ENCODE data around the gene YPEL2. TPM values are rescaled to one million over a fixed set of nuclear protein-coding genes. Genes with fewer than 3 reads are reported as not detected.

YPEL2 gene
- total and polyA plus RNA-seq, 2 experiments from 2014 or later, result 20.2 to 26.0 TPM

- no peak for DNase-seq (ENCODE audit: low spot score)
- no peak overlapping the region for H3K4me3 ChIP-seq
- peak overlapping the region; percentile 89 for H3K27ac ChIP-seq
- H3K9me3 ChIP-seq (ENCODE audit: low read depth), result no peaks in the 10 kb centered on the region
- TF ChIP-seq CTCF (IDR thresholded peaks at IDR 0.05; ENCODE audit: poor library complexity) (no peak), EZH2phosphoT487 (IDR thresholded peaks at IDR 0.05; ENCODE audit: low read depth, severe bottlenecking, unreplicated experiment) (no peak), EZH2 (IDR thresholded peaks at IDR 0.05; ENCODE audit: borderline replicate concordance) (no peak)
- WGBS (ENCODE audit: low lambda C conversion rate, missing lambda C conversion rate), result 100% methylated on average over 4 of the region's 4 CpGs
- H4K20me1 ChIP-seq (ENCODE audit: insufficient read depth, poor library complexity, severe bottlenecking), result no peaks in the 10 kb centered on the region
- peaks cover 38% of the 10 kb centered on the region for H3K4me1 ChIP-seq (ENCODE audit: insufficient read depth)
- no peaks in the 10 kb centered on the region for H3K36me3 ChIP-seq (replicated peaks; ENCODE audit: insufficient read depth, low read depth)
- no peaks in the 10 kb centered on the region for H3K27me3 ChIP-seq
- H3K9me2 ChIP-seq (replicated peaks; ENCODE audit: insufficient read depth), result no peaks in the 10 kb centered on the region
- H3K4me2 ChIP-seq, result no peak overlapping the region
- H3K79me2 ChIP-seq, result peaks cover 80% of the 10 kb centered on the region
- no peak overlapping the region for H2AFZ ChIP-seq
These were observed 43.2 kb downstream of the YPEL2 start for GRCh38 chr17:59374612-59375011.

GRCh38 chr17:59375857-59376256 is 44.4 kb downstream of the YPEL2 start:
- Histone ChIP-seq H3K27me3 (no peaks in the 10 kb centered on the region), H3K36me3 (replicated peaks; ENCODE audit: insufficient read depth, low read depth) (no peaks in the 10 kb centered on the region), H3K27ac (no peak overlapping the region), H3K9me2 (replicated peaks; ENCODE audit: insufficient read depth) (no peaks in the 10 kb centered on the region), H2AFZ (no peak overlapping the region), H3K9me3 (ENCODE audit: low read depth) (no peaks in the 10 kb centered on the region), H4K20me1 (ENCODE audit: insufficient read depth, poor library complexity, severe bottlenecking) (no peaks in the 10 kb centered on the region), H3K4me3 (no peak overlapping the region), H3K4me1 (ENCODE audit: insufficient read depth) (peaks cover 31% of the 10 kb centered on the region), H3K4me2 (no peak overlapping the region), H3K79me2 (peaks cover 76% of the 10 kb centered on the region)
- DNase-seq (ENCODE audit: low spot score), result no peak
- TF ChIP-seq EZH2phosphoT487 (IDR thresholded peaks at IDR 0.05; ENCODE audit: low read depth, severe bottlenecking, unreplicated experiment) (no peak), CTCF (IDR thresholded peaks at IDR 0.05; ENCODE audit: poor library complexity) (no peak)

- Histone ChIP-seq H3K9me3 (ENCODE audit: low read depth) (no peaks in the 10 kb centered on the region), H3K4me1 (ENCODE audit: insufficient read depth) (peaks cover 24% of the 10 kb centered on the region), H3K27me3 (no peaks in the 10 kb centered on the region), H3K36me3 (replicated peaks; ENCODE audit: insufficient read depth, low read depth) (no peaks in the 10 kb centered on the region), H3K4me3 (no peak overlapping the region), H3K79me2 (peaks cover 77% of the 10 kb centered on the region), H3K4me2 (no peak overlapping the region), H2AFZ (no peak overlapping the region), H3K27ac (no peak overlapping the region), H3K9me2 (replicated peaks; ENCODE audit: insufficient read depth) (no peaks in the 10 kb centered on the region), H4K20me1 (ENCODE audit: insufficient read depth, poor library complexity, severe bottlenecking) (no peaks in the 10 kb centered on the region)
- TF ChIP-seq EZH2phosphoT487 (IDR thresholded peaks at IDR 0.05; ENCODE audit: low read depth, severe bottlenecking, unreplicated experiment) (no peak), EZH2 (IDR thresholded peaks at IDR 0.05; ENCODE audit: borderline replicate concordance) (no peak), CTCF (IDR thresholded peaks at IDR 0.05; ENCODE audit: poor library complexity) (no peak)
- DNase-seq (ENCODE audit: low spot score), result no peak
- 96% methylated on average over 5 of the region's 5 CpGs for WGBS (ENCODE audit: low lambda C conversion rate, missing lambda C conversion rate)
These were observed 45.1 kb downstream of the YPEL2 start for GRCh38 chr17:59376506-59376905.

GRCh38 chr17:59377410-59377809 is 46.0 kb downstream of the YPEL2 start:
- H3K4me3 ChIP-seq, result no peak overlapping the region
- TF ChIP-seq EZH2 (IDR thresholded peaks at IDR 0.05; ENCODE audit: borderline replicate concordance), result no peak
- no peak for TF ChIP-seq CTCF (IDR thresholded peaks at IDR 0.05; ENCODE audit: poor library complexity)
- TF ChIP-seq EZH2phosphoT487 (IDR thresholded peaks at IDR 0.05; ENCODE audit: low read depth, severe bottlenecking, unreplicated experiment), result no peak
- H3K27me3 ChIP-seq, result no peaks in the 10 kb centered on the region
- no peaks in the 10 kb centered on the region for H4K20me1 ChIP-seq (ENCODE audit: insufficient read depth, poor library complexity, severe bottlenecking)
- H3K27ac ChIP-seq, result no peak overlapping the region
- H3K9me3 ChIP-seq (ENCODE audit: low read depth), result no peaks in the 10 kb centered on the region
- H3K9me2 ChIP-seq (replicated peaks; ENCODE audit: insufficient read depth), result no peaks in the 10 kb centered on the region
- H3K4me2 ChIP-seq, result no peak overlapping the region
- H3K79me2 ChIP-seq, result peaks cover 77% of the 10 kb centered on the region
- H2AFZ ChIP-seq, result no peak overlapping the region
- DNase-seq (ENCODE audit: low spot score), result no peak
- H3K4me1 ChIP-seq (ENCODE audit: insufficient read depth), result peaks cover 15% of the 10 kb centered on the region
- 85% methylated on average over 3 of the region's 3 CpGs for WGBS (ENCODE audit: low lambda C conversion rate, missing lambda C conversion rate)
- no peaks in the 10 kb centered on the region for H3K36me3 ChIP-seq (replicated peaks; ENCODE audit: insufficient read depth, low read depth)

Data from hepatocyte (in vitro differentiated cells).